ENCODE data around the gene VOPP1.
A peak's percentile ranks its signal among the peaks of the same experiment; 100 is the strongest.
"Not testable (repeated sequence)": the region's sequence is repeated elsewhere in the genome, so short reads cannot be mapped to it uniquely, and the experiment has no call there.

The VOPP1 gene

DNA sequence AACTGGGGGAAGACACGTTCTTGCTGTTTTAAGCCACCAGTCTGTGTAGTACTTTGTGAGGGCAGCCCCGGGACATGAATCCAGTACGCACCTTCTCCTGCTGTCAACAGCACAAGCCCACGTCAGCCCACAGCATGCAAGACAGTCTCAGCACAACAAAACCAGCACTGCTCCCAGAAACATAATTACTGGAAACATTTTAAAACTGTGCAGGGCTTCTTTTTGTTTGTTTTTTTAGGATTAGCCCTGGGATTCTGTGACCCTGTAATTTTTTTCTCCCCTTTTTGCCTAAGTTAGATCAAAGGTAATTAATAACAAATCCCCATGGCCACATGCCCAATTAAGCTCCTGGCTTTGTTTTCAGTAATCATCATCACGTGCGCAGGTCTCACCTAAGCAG lies 87.5 kb downstream of the VOPP1 start:
- peak; percentile 24 for DNase-seq

DNA sequence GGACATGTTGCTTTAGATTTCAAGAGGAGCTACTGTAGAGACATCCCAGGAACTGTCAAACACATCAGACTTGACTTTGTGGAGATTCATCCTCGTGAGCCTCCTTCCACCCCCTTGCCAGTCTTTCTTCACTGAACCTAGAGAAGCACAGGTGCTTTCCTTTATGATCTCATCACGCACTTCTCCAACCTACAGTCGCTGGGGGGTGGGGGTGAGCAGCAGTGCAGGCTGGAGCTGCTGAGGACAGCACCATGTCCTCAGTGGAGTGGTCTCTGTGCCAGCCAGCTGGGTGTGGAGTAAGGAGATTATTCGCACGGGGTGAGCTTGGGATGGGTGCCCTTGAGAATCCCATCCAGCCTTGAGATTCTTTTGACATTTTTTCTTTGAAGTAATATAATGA lies 88.1 kb downstream of the VOPP1 start:
- DNase-seq = no peak

DNA sequence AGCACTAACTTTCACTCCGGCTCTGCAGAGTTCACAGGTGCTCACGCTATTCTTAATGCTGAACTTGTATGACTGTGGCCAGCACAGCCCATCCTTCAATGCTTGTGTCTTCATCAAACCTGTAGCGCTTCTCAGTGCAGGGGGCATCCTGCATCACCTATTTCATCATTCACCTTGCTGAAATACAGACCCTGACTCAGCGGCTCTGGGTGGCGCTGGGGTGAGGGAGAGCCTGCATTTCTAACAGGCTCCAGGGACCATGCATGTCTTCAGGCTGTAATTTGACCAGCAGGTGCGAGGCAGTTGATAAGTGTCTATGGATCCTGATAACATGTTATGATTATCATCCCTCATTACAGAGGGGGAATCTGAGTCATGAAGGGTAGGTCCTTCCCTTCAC lies 89.3 kb downstream of the VOPP1 start:
- peak; percentile 78 for DNase-seq

DNA sequence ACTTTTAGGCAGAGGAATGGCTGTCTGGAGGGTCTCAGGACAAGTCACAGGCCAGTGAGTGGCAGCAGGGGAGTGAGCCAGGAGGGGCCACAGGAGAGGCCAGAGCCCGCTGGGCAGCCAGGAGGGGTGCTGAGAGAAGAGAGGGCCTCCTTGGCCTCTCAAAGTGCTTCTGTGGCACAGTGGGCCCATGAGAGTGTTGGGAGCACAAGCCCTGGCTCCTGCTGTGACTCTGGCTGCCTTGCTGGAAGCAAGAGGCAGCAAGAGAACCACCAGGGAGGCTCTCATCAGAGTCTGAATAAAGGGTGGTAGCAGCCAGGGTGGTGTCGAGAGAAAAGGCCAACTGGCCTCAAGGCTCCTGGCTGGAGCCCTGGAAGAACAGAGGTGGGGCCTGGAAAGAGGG lies 91.1 kb downstream of the VOPP1 start:
- DNase-seq = no peak

DNA sequence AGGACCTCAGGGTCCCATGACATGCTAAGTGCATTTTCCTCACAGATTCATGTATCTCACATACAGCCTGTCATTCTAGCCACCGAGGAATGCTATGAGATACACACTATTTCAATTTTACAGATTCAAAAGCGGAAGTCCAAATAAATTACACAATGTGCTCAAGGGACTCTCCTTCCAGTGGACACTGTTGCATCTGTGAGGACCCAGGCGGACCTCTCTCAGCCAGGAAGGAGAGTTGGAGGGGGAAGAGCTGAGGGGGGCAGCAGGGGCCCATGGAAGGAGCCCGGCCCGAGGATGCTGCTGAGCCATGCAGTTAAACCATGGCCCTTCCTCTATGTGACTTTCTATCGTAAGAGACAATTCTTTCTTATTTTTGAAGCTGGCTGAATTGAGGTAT lies 93.6 kb downstream of the VOPP1 start:
- DNase-seq = no peak

DNA sequence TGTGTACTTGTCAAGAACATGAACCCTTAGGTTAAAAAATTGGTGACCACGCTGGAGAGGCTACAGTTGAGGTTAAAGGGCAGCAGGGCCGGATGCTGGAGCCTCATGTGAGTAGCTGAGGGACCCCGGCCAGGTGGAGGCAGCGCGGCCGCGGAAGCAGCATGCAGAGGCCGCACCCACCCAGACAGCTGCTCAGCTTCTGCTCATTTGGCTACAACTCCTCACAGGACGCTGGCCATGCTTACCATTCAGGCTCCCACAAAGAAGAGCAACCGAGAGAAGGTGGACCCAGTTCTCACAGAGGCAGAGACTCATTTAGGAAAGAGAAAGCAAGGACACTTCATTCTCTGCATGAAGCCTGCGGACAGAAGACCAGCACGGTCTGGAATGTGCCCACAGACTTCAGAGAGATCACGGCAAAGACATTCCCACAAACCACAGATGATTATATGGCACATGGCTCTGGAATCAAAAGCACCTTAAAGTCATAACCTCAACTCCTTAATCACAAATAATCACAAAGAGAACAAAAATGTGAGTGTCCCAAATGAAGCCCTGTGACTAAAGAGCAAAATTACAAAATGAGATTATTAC lies 94.4 kb downstream of the VOPP1 start:
- no peak for DNase-seq

DNA sequence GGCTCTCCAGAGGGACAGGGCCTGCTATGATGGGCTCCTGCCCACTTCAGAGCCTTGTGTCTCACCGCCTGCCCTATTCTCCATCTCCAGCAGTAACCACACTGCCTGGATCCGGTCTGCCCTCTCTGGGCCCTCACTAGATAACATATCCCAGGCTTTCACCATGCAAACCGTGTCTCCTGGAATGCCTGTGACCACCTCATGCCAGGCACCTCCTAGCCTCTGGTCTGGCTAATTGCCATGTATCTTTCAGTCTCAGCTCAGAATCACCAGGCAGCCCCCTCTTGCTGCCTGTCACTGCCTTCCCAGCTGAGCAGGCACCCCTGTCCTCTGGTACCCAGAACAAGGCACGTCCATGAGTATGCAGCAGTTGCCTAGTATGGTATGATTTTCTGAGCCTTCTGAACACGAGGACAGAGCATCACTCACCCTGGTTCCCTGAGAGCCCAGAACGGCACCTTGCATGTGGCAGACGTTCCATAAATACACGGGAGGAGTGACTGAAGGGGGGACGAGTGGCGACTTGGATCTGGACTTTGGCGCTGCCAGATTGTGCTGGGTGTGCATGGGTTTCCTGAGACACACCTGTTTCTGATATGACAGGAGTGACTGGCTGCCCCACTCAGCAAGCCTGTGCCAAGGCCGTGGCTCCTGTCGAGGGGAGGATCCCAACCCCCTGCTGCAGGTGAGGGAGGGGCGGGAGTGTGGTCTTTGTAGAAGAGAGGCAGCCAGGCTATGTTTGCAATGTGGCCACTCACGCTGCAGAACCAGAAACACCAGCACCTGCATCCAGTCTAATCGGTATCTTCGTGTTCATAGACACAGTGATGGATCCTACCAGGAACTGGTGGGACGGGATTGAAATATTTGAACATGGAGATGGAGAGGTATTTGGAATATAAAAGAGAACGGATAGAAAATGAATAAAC lies 95.2 kb downstream of the VOPP1 start:
- no peak for DNase-seq

DNA sequence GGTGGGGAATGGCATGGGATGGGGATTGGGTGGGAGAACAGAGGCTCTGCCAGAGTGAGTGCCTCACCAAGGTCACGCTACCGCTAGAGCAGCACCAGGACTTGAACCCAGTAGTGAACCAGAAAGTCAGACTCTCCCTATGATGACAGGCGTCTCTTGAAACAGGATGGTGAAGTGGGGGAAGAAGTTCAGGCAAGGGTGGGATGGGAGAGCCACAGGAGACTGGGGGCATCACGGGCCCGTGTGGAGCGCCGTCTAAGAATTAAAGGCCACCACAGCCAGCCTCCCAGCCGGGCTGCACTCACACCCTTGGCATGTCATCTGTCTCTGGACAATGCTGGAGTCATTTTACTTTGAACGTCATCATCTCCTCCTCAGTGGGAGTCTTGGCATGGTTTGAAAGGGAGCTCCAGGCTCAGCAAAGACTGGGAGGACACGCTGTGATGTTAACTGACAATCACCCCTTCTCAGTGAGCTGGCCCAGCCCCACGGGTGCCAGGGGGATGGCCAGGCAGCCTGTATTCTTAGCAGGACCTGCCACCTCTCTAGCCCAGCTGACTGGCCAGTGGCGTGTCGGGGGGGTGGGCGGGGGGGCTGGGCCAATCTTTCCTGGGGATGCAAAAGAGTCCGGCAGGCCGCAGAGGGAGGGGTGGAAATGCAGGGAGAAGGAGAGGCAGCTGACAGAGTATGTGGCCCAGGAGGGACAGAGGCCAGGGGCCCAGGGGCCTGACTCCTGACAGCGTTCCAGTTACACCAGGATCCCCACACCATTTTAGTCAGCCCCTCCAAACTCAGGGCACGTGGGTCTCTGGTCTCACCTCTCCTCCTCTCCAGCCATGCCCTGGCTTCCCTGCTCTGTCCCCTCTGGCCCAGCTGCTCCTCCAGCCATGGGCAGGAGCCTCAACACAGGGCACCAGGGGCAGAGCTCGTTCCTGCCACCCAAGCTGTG lies 96.2 kb downstream of the VOPP1 start:
- DNase-seq = peak; percentile 8

DNA sequence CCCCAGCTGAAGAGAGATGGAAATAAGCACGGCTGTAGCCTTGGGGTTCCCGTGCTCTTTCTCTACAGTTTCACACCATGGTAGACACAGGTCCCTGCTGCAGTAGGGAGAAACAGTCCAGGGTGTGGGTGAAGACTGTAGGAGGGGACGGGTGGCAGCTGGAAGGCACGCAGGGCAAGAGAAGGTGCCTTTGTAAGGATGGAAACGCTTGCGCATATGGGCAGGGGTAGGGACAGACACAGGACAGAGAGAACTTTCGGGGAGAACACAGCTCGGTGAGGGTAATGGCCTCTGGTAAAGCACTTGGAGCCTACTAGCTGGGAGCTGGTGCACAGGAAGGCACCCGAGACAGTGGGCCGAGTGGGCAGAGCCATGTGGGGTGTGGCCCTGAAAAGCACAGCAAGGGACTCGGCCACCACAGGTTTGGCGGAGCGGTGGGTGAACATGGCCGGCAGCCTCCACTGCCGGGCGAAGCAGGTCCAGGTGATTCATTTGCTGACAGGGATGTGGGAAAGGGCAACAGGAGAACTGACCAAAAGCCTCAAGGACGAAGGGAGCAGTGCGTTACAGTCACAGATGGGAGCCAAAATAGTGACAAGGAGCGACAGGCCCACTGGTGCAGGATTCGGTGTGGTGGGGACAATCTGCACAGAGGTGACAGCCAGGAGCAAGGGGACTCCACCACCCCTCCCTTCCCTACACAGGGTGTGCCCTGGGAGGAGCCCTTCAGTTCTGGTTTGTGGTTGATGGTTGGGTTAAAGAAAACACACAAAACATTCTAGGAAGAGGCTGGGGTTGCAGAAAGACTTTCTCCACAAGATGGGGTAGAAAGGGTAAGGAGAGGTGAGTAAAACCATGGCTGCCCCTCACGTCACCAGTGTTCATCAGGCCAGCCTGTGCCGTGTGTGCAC lies 97.1 kb downstream of the VOPP1 start:
- DNase-seq = no peak

DNA sequence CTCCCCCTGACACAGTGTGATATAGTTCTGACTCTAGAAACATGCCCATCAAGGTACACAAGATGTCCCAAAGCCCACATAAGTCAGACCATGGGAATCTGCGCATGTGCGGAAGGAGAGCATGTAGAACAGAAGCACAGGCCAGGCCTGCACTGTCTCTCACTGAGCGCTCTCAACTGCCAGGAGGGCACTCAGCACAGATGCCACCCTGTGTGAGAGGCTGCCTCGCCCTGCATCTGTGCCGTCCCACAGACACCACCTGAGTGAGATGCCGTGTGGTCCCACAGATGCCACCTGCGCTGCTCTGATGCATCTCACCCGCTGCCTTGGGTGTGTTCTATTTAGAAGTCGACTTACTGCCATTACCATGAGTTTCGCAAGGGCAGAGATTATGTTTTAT lies 98.4 kb downstream of the VOPP1 start:
- DNase-seq = no peak

DNA sequence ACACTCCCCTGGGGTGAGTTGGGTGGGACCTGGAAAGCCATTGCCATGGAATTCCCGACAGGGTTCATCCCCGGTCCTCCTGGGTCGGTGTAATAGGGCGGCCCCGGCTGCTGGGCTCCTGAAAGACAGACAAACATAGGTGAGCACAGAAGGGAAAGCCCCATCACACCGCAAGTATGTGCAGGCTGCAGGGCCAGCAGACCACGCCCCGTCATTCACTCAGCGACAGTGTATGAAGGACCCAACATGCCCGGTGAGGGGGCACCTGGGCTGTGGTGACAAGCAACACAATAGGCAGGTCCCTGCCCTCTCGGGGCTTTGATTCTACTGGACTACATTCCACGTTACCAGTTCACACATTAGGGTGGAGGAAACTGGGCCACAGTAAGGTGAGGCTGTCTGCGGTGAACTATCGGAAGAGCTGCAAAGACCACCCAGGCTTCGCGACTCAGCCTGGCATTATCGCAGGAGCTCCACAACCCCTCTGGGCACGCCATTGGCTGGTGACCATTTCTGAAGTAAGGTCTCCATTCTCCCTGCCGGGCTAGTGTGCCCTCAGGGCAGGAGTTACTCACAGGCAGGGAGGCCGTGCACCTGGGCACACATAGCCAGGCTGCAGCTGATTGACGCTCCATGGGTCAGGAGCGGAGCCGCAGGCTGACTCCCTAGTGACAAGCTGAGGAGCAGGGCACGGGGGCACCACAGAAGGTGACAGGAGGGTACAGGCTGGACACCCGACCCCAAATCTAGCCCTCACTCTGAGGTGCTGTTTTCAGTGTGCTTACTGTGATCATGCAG lies 99.2 kb downstream of the VOPP1 start:
- DNase-seq = peak; percentile 7

DNA sequence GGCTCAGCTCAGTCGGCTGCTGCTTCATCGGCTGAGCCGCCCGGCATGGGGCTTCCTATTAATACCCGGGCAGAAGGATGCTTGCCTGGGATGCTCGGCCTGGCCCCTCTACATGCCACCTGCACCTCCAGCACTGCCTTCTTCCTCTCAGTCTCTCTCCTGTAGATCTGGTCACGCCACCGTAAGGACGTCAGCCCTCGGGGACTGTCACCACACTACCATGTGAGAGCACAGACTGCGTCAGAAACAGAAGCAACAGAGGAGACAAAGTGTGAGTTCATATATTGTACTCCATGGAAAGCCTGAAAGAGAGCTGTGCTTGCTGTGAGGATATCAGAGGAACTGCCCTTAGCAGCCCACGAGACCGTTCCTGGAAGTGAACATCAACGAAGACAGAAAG lies 99.9 kb downstream of the VOPP1 start:
- DNase-seq = not testable (repeated sequence)

DNA sequence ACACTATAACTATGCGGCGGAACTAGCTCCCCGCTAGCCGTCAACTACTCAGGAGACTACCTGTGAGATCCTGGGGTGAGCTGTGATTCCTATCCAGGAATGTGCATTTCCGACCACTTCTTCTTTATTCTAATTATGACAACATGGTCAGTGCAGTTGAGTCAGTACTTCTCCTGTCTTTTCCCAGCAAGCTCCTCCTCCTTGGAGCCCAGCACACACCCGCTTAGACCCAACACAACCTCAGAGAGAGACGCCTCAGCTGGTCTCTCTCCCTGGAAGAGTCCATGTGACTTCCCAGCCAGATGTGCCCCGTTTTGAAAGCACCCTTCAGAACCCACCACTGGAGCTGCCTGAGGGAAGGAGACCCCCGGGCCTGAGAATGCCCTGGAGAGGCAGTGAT lies 100.7 kb downstream of the VOPP1 start:
- DNase-seq = not testable (repeated sequence)

DNA sequence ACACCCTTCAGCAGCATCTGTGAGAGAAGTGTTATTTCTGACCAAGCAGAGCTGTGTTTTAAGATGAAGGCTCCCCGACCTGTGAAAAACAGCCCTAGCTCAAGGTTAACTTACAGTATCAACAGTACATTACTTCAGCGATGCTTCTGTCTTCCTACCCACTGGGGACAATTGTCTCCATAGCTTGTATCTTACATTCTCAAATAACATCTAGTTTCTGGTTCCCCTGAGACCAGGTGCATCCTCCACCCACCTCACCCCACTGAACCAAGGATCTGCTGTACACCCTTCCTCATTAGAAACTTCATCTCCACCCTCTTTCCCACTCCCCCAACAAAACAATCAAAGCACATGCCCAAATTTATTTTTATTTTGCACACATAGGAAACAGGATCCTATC lies 102.0 kb downstream of the VOPP1 start:
- no peak for DNase-seq

DNA sequence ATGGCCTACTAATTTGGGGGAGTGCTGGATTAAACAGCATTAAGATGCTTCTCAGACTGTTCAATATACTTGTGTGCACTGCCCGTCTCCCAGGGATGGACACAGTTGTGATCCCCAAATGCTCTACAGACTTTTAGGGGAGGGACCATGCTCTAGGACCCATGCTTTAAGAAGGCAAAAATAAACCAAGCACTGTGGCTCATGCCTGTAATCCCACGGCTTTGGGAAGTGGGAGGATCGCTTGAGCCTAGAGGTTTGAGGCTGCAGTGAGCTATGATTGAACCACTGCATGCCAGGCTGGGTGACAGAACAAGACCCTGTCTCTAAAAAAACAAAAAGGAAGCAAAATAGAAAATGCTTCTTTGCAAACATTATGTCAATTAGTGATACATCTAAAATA lies 102.6 kb downstream of the VOPP1 start:
- no peak for DNase-seq

DNA sequence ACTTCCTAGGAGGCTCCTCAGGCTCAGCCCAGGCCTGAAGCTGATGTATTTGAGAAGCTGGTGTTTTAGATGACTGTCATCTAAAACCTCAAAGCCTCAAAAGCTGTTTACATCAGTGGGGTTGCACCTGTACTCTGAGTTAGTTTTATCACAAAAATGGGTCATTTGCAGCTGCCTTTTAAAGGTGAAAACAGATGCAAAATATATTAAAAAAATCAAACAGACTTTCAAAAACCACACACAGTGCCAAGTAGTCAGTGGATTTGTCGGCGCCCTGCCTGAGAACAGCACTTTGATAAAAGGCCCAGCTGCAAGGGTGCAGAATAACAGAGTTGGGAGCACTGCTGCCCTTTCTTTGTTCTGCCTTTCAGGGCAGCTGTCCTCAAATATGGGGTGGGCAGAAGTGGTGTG lies 103.0 kb downstream of the VOPP1 start:
- DNase-seq = peak; percentile 5

DNA sequence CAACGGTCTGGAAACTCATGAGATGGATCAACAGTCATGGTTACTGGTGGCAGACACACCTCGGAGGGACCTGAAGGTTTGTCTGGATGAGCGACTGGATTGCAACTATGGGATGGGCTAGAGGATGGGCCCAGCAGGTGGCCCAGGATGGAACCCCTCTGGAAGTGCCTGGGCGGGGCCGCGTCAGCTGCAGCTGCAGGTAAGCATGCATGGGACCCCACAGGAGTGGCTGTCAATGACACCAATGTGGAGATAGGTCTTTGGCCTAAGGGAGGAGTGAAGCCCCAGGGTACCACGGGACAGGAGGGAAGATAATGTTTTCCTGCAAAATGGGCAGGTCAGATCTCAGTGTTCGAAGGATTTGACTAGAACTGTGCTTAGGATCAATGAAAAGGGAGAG lies 103.8 kb downstream of the VOPP1 start:
- no peak for DNase-seq

DNA sequence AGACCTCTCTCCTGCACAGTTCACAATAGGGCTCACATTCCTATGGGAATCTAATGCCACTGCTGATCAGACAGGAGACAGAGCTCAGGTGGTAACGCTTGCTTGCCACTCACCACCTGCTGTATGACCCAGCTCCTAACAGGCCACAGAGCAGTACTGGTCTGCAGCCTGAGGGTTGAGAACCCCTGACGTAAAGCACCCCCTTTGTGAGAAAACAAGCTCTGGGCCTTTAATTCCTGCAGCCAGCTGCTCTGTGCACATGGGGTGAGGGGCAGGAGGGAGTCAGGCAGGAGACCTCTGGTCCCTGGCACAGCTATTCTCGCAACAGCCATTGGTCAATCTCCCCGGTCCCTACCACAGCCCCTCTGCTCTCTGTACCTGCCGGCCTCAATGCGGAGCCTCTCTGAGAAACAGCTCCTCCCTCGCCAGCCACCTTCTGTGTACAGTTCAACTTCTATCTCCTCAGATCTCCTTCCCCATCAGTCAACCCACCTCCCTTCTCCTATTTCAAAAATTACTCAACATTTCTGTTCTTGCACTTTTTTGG lies 105.2 kb downstream of the VOPP1 start:
- no peak for DNase-seq

DNA sequence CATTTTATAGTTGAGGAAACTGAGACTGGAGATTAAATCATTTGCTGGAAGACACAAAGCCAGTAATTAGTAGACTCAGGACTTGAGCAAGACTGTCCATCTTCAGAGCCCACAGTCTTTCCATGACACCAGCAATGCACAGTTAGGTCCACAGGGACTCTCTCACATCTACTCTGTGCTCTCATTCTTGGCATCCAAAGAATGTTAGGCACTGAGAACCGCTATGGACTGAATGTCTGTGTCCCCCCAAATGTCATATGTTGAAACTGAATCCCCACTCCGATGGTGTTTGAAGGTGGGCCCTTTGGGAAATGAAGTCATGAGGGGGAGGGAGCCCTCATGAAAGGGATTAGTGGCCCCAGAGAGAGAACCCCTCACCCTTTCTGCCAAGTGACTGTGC lies 106.6 kb downstream of the VOPP1 start:
- DNase-seq = no peak

DNA sequence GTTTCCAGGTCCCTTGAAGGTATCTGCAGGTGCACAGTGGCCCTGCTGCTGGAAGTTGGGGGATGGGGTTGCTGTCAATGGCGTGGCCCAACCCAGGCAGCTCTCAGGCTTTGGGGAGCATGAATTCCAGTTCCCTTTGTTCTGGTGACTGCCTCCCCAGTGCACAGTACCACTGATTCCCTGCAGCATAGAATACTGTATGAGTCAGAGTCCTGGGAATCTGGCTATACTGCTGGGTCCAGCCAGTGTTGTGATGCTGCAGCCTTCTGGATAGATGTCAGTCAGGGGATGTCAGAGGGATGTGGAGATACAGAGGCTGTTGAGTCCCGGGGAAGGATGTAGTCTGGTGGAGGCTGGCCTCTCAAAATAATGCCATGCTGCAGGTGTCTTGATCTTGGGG lies 107.9 kb downstream of the VOPP1 start:
- DNase-seq = no peak

DNA sequence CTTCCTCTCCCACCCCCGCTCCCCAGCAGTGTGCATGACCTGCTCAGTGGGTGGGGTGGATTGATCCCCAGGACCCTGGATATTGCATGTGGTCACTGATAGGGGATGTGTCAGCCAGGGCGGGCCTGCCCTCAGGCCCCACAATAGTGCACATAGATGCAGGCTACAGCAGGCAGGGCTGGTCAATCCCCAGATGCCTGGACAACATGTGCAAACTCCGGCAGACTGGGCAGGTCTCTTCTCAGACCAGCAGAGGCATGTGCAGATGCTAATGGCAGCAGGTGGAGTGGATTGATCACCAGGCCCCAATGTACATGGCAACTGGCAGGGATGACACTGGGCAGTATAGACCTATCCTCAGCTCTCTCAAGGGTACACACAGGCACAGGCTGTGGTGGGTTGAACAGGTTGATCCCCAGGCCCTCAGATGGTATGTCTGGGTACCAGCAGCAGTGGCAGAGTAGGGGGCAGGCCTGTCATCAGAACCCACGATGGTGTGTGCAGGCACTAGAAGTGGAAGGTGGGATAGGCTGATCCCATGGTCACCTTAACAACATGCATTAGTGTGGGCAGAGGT lies 108.5 kb downstream of the VOPP1 start:
- no peak for DNase-seq
